Stimulated activated CD8-positive, alpha-beta memory T cell treated with anti-CD3 and anti-CD28 coated beads, Interleukin-7, amount 100 ng/mL, for 1 hour (primary cell): Measurements from ENCODE around the gene TM4SF1.
"Not testable (repeated sequence)": the region's sequence is repeated elsewhere in the genome, so short reads cannot be mapped to it uniquely, and the experiment has no call there.

Source experiments
- DNase-seq, 2 donors: peaks; one replicate each; pipeline ENCODE4 v3.0.0-alpha.2; 2020; ENCODE audit warnings: low read depth in 2 of 2

TM4SF1 gene

DNA sequence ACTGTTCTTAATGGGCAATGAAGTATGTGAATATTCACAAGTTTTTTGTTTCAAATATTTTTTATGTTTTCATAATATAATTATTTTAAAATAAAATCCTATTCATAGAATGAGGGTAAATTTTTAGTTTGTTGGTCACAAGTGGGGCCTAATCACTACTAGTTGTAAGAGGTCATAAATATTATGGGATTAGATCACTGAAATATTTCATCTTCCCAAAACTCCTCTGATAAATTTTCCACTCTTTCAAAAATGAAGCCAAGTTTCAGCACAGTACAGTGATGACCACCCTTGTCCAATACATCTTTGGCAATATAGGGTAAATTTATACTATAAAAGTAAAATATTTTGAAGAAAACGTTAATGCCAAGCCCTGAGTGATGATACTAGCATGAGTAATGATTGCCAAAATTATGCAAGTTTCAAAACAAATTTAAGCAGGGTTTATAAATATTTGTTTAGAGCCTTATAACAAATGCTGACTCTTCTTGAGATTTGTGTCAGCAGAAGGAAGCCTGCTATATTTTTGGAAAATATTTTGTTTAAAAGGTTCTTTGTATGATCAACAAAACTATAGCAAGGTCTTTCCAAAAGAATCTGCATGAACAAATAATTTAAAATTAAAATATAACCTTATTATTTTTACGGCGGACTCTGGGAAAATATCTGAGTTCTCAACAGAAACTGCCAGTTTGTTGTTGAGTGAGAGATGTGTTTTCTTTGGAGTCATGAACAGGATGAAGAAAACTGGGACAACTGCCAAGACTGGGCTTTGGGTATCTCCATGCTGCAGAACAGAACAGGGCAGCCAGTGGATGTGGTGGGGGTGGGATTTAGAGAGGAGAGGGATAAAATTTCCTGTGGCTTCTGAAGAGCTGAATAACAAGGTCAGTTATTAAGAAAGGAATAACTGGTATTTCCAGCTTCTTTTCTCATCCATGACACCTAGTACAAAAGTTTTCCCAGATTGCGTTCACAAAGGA is 17.9 kb upstream of the TM4SF1 start:
- no peak for DNase-seq

DNA sequence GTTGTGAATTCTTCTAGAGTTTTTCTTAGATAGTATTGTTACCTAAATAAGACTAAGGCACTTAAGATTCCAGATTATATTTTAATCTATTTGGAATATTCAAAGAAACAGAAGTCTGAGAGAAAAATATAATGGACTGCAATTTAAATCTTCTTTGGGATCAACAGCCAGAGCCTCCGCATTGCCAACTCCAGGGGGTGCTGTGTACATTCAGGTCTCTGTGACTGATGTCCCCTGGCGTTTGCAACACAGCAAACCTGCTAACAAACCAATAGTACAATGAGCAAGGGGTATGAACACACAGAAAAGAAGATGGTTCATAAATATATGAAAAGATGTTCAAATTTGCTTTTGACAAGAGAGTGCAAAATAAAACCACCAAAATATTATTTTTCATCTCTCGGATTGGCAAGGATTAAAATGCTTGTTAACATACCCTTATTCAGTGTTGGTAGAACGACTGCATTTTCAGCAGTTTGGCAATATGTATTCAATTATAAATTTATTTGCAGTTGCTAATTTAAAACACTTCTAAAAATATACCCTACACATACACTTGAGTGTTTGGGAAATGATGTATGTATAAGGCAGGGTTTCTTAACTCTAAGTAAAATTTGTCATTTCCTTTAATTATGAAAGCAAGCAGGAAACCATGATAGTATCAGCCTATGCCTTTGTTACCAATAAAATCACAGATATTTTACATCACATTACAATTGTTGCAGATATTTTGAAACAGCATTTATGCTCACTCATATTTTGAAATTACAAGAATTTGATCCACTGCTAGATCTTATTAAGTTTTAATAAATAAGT is 16.1 kb upstream of the TM4SF1 start:
- no peak for DNase-seq

- no peak for DNase-seq
Observed at GRCh38 chr3:149391960-149392359, 14.5 kb upstream of the TM4SF1 start.

DNA sequence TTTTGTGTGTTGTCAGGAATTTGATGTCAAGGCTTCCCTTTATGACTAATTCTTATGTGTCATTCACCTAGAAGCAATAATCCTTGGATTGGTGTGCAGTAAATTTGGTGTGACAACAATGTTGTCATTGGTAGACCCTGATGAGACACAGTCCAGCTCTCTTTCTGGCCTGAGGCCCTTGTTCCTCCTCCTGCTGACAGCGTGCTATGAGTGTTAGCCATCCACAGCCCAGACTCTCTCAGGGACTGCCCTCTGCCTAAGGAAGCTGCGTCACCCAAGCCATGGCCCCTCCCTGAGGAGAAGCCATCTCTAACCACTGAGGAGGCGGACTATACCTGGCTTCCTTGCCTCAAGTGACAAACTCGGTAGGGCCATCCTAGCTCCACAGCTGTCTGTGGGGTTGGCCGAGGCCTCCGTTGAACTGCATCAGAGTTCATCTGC is 13.3 kb upstream of the TM4SF1 start:
- no peak for DNase-seq

- DNase-seq, result no peak
Observed at GRCh38 chr3:149390294-149390693, 12.8 kb upstream of the TM4SF1 start.

GRCh38 chr3:149388531-149389417 is 11.3 kb upstream of the TM4SF1 start:
- no peak for DNase-seq

GRCh38 chr3:149388001-149388440 is 10.6 kb upstream of the TM4SF1 start:
- no peak for DNase-seq

DNA sequence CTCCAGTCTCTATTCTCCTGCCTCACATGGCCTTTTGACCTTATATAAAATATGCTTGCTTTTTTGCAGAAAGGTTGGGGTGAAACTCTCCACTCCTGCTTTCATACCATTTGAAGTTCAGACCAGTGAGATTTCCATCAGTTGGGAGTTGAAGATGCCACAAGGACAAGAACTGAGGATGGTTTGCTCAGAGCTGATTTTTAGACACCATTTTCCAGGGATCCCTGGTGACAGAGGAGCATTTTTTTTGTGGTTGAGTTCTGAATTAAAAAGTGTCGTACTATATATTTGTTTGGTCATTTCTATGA is 8.8 kb upstream of the TM4SF1 start:
- no peak for DNase-seq

- DNase-seq, result no peak
Observed at GRCh38 chr3:149385617-149386298, 8.3 kb upstream of the TM4SF1 start.

DNA sequence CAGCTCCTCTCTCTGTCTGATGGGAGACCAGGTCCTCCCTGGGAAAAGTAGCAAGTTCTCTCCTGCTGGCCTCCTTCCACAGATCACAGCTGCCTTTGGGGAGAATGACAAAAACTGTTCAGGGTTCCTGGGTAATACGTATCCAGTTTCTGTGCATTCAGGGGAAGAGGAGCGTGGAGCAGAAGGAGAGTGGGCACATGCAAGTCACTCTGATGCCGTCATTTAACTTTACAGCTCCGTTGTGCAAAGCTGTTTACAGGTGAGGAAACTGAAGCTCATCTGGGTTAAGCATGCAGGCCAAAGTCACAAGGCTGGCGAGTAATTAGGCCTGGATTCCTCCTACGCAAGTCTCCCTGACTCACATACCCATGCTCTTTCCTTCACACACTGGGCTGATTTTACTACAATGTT is 7.5 kb upstream of the TM4SF1 start:
- DNase-seq, result no peak

GRCh38 chr3:149384167-149384566 is 6.7 kb upstream of the TM4SF1 start:
- no peak for DNase-seq

DNA sequence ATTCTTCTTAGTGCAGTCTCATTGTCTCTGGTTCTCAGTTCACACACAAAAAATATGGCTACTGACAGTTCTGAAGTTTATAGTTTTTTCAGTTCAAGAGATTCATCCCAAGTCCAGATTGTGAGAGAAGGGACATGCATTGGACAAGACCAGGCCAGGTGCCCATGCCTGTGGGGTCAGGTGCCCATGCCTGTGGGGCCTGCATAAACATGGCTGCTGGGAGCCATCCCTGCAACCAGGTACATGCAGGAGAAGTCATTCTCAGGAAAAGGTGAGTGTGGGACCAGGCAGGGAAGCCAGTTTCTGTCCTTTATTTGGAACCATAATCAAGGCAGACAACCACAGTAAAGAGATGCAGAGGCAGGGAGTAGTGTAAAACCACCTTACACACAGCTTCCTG is 6.3 kb upstream of the TM4SF1 start:
- DNase-seq, result no peak

GRCh38 chr3:149382518-149382917 is 5.1 kb upstream of the TM4SF1 start:
- DNase-seq, result no peak

- no peak for DNase-seq
Observed at GRCh38 chr3:149382101-149382467, 4.6 kb upstream of the TM4SF1 start.

DNA sequence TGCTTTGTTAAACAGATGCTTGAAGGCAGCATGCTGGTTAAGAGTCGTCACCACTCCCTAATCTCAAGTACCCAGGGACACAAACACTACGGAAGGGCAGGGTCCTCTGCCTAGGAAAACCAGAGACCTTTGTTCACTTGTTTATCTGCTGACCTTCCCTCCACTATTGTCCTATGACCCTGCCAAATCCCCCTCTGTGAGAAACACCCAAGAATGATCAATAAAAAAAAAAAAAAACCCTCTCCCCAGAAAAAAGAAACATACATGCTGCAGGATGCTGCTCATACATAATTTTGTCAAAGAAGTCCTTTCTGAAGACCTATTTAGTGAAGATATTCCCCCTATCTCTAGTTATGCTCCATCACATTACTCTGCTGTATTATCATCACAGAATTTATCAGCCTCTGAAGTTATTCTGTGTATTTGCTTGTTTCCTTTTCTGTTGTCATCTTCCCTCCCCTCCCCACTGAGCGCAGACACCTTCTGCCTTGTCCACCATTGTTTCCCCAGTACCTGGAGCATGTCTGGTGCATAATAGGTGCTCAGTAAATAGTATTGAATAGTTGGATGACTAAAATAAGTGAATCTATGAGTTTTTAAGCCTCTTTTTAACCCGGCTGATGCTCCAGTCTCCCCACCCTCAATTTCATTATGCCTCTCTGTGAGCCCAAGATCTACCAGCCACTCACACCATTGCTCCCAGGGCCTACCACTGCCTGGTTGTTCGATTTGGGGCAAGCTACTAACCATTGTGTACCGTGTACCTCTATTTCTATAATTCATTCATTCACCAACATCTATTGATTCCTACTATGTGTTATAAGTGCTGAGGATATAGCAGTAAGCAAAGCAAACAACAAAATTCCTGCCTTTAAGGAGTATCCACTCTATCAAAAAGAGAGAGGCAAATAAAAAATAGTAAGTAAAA is 4.0 kb upstream of the TM4SF1 start:
- no peak for DNase-seq

GRCh38 chr3:149380220-149380619 is 2.8 kb upstream of the TM4SF1 start:
- DNase-seq, result not testable (repeated sequence)

DNA sequence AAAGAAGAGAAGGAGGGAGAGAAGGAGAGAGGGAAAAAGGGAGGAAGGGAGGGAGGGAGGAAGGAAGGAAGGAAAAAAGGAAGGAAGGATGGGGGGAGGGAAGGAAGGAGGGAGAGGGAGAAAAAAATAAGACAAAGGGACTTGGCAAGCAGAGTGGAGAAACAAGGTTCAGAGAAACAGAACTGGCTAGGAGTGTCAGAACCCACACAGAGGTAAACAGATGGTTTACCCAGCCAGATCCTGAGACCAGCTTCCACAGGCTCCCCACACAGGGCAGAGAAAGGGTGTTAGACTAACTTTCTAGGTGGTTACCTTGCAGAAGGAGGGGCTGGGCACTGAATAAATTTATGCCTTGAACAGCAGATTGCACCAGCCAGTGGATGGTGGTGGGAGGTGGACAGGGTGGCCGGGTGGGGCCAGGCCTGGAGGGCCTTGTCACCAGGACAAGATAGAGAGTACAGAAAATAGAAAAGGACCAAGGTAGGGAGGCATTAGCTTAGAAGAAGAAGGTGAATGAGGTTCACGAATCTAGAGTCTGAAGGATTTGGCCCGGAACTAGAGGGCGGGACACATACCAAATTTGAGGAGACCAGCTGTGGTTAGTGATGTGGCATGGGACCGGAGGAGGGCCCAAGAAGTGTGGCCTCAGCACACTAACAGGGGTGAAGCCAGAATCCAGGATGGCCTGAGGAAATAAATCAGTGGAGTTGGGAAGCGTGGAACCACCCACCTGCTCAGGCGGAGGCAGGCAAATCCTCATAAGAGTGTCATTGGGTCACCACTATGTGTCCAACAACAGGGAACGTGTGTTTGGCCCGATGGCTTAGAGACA is 1.2 kb upstream of the TM4SF1 start:
- DNase-seq, result no peak

- no peak for DNase-seq
Observed at GRCh38 chr3:149376718-149377407, 586 bp downstream of the TM4SF1 start.
